SU-DHL-6 (cell line): Measurements from ENCODE around the gene PAIP2B.

Experiments
- CTCF ChIP-seq: fragments of 200-600 bp; sonication (generic); IDR thresholded peaks from one replicate; pipeline ENCODE4 v1.5.1; 2017; ENCODE audit warnings: antibody characterized with exemption, mild to moderate bottlenecking, low read length, moderate library complexity; ENCODE audit not compliant: insufficient read depth, poor library complexity, severe bottlenecking
- EZH2phosphoT487 ChIP-seq: fragments of 200-600 bp; sonication (generic), shearing (Covaris generic); conservative IDR thresholded peaks from 2 replicates; pipeline ENCODE4 v1.6.1; 2018; ENCODE audit warnings: mild to moderate bottlenecking, antibody characterized with exemption, low read length, moderate library complexity, mixed read lengths

- TF ChIP-seq CTCF (no peak), EZH2phosphoT487 (no peak)
Observed at GRCh38 chr2:71133603-71134002, 93.3 kb downstream of the PAIP2B start.
